T-helper 2 cell treated with Interferon-gamma antibody and Interleukin-4, amounts not matched to agents 5 μg/mL and 100 μg/mL, for 36 hours (primary cell): ENCODE measurements around the gene CLMN.

Experiments used
- DNase-seq: peaks from one replicate; pipeline ENCODE4 v3.0.0; 2021; ENCODE audit warnings: low spot score
- H3K27ac Mint-ChIP-seq: one replicate; pipeline ENCODE4 v1.8.0; 2021; ENCODE audit warnings: mild to moderate bottlenecking, mixed read lengths
- H3K27me3 Mint-ChIP-seq: one replicate; pipeline ENCODE4 v1.8.0; 2021; ENCODE audit warnings: low read depth, mixed read lengths
- H3K36me3 Mint-ChIP-seq: one replicate; pipeline ENCODE4 v1.8.0; 2021; ENCODE audit warnings: low read depth, mixed read lengths
- H3K4me1 Mint-ChIP-seq: one replicate; pipeline ENCODE4 v1.8.0; 2021; ENCODE audit warnings: low read depth, mixed read lengths
- H3K4me3 Mint-ChIP-seq: one replicate; pipeline ENCODE4 v1.8.0; 2022; ENCODE audit warnings: mild to moderate bottlenecking, moderate library complexity, mixed read lengths
- H3K9me3 Mint-ChIP-seq: one replicate; pipeline ENCODE4 v1.8.0; 2021; ENCODE audit warnings: mixed read lengths

CLMN gene

DNA sequence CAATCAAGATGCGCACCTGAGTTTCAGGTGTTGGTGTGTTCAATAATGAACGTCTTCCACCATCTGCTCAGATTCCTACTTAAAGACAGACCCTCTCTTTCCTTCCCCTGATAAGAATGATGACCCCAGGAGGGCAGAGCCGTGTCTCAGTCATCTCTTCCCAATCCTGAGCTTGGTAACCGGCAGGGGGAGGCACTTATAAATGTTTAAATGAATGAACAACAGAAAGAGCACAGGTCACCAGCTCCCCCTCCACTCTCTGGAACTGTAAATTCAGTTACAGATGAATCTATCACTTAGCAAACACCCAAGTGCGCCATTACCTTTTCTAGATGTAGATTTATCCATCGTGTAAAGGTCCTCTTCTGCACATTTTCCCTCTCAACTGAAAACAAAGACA lies 90.0 kb downstream of the CLMN start:
- no peaks in the 10 kb centered on the region for H3K9me3 Mint-ChIP-seq
- no peak overlapping the region for H3K27ac Mint-ChIP-seq
- H3K36me3 Mint-ChIP-seq = no peaks in the 10 kb centered on the region
- peaks cover 6% of the 10 kb centered on the region for H3K27me3 Mint-ChIP-seq
- no peak overlapping the region for H3K4me3 Mint-ChIP-seq
- no peak for DNase-seq
- H3K4me1 Mint-ChIP-seq = no peaks in the 10 kb centered on the region

DNA sequence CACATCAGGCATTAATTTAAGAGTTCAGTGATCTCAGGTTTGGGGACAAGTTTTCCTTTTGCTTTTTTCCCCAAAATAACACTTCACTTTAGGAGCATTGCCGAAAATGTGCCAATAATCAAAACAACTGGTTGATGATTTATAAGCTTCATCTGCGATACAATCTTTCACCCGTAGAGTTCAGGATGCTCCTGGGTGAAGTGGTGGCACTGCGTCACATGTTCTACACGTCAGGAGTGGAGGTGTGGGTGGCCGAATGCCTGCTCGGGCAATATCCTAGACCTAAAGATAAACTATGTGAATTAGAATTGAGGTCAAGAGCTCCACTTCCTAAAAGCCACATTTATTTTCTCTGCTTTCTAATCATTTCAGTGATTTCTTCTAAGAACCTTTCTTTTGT lies 91.5 kb downstream of the CLMN start:
- H3K36me3 Mint-ChIP-seq = no peaks in the 10 kb centered on the region
- H3K9me3 Mint-ChIP-seq = no peaks in the 10 kb centered on the region
- H3K27me3 Mint-ChIP-seq = peaks cover 4% of the 10 kb centered on the region
- H3K27ac Mint-ChIP-seq = no peak overlapping the region
- no peaks in the 10 kb centered on the region for H3K4me1 Mint-ChIP-seq
- H3K4me3 Mint-ChIP-seq = no peak overlapping the region
- DNase-seq = no peak

GRCh38 chr14:95227279-95227860 lies 92.3 kb downstream of the CLMN start:
- H3K4me3 Mint-ChIP-seq = no peak overlapping the region
- H3K36me3 Mint-ChIP-seq = no peaks in the 10 kb centered on the region
- H3K27me3 Mint-ChIP-seq = peaks cover 3% of the 10 kb centered on the region
- no peaks in the 10 kb centered on the region for H3K4me1 Mint-ChIP-seq
- H3K9me3 Mint-ChIP-seq = no peaks in the 10 kb centered on the region
- DNase-seq = no peak
- no peak overlapping the region for H3K27ac Mint-ChIP-seq

- Mint-ChIP-seq H3K4me1 (no peaks in the 10 kb centered on the region), H3K27ac (no peak overlapping the region), H3K36me3 (no peaks in the 10 kb centered on the region)
Measured at GRCh38 chr14:95226801-95227200, 92.9 kb downstream of the CLMN start.

GRCh38 chr14:95225251-95225887 lies 94.3 kb downstream of the CLMN start:
- DNase-seq = no peak
- Mint-ChIP-seq H3K9me3 (no peaks in the 10 kb centered on the region), H3K36me3 (no peaks in the 10 kb centered on the region), H3K27me3 (peaks cover 3% of the 10 kb centered on the region), H3K4me1 (no peaks in the 10 kb centered on the region), H3K4me3 (no peak overlapping the region), H3K27ac (no peak overlapping the region)

More at GRCh38 chr14:95226801-95227200, 92.9 kb downstream of the CLMN start:
- H3K9me3 Mint-ChIP-seq = no peaks in the 10 kb centered on the region
- H3K27me3 Mint-ChIP-seq = peaks cover 3% of the 10 kb centered on the region
- no peak for DNase-seq
- H3K4me3 Mint-ChIP-seq = no peak overlapping the region

DNA sequence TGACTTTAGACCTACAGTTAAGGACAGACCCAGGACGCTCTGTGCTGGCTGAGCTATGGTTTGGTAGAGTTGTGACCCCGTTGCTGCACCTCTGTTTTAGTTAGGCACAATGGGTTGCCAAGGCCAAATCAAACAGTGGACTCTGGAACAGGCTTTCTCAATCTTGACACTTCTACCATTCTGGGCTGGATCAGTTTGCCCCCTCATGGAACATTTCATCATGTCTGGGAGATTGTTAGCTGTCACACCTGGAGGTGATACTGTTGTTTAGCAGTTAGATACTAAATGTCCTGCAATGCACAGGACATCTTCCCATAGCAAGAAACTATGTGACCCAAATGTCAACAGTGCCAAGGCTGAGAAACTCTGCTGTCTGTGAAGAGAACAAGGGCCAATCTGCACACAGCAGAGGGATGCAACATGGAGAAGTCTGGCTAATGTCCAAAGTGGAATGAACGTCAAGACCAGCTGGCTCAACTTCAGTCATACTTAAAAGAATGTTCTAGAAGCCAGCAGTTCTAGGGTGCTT lies 96.8 kb downstream of the CLMN start:
- H3K9me3 Mint-ChIP-seq = no peaks in the 10 kb centered on the region

DNA sequence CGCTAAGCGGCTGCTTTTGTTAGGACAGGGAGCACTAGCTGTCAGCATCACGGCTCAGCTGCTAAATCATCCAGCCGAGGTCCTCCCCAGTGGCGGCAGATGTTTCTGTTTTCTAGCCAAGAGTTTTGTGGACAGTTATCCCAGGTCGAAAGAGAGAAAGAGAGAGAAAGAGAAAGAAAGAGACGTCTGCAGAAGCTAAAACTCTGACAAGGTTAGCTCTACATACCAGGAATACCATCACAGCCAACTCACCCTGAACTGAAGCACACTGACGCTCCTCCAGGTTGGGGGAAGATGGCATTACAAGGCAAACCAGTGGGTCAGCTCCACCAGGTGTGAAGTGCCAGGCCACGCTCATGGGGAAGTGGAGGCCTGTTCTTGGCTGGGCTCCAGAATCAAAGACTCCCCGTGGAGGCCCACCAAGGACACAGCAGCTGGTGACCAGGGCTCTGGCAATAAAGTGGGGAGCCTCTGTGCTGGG lies 97.5 kb downstream of the CLMN start:
- no peak overlapping the region for H3K27ac Mint-ChIP-seq
- H3K9me3 Mint-ChIP-seq = no peaks in the 10 kb centered on the region
- H3K4me3 Mint-ChIP-seq = no peak overlapping the region
- H3K4me1 Mint-ChIP-seq = no peaks in the 10 kb centered on the region
- H3K27me3 Mint-ChIP-seq = no peaks in the 10 kb centered on the region
- DNase-seq = no peak
- no peaks in the 10 kb centered on the region for H3K36me3 Mint-ChIP-seq

More for the DNA sequence above, 96.8 kb downstream of the CLMN start:
- Mint-ChIP-seq H3K4me3 (no peak overlapping the region), H3K27ac (no peak overlapping the region), H3K4me1 (no peaks in the 10 kb centered on the region), H3K27me3 (no peaks in the 10 kb centered on the region), H3K36me3 (no peaks in the 10 kb centered on the region)
- no peak for DNase-seq

- no peak for DNase-seq
- Mint-ChIP-seq H3K36me3 (no peaks in the 10 kb centered on the region), H3K27me3 (no peaks in the 10 kb centered on the region), H3K4me3 (no peak overlapping the region), H3K4me1 (no peaks in the 10 kb centered on the region), H3K27ac (no peak overlapping the region), H3K9me3 (no peaks in the 10 kb centered on the region)
Measured at GRCh38 chr14:95221531-95221930, 98.2 kb downstream of the CLMN start.

- DNase-seq = no peak
- no peak overlapping the region for H3K4me3 Mint-ChIP-seq
- H3K4me1 Mint-ChIP-seq = no peaks in the 10 kb centered on the region
- no peaks in the 10 kb centered on the region for H3K9me3 Mint-ChIP-seq
- no peaks in the 10 kb centered on the region for H3K36me3 Mint-ChIP-seq
- H3K27ac Mint-ChIP-seq = no peak overlapping the region
- no peaks in the 10 kb centered on the region for H3K27me3 Mint-ChIP-seq
Measured at GRCh38 chr14:95220663-95221231, 99.0 kb downstream of the CLMN start.

DNA sequence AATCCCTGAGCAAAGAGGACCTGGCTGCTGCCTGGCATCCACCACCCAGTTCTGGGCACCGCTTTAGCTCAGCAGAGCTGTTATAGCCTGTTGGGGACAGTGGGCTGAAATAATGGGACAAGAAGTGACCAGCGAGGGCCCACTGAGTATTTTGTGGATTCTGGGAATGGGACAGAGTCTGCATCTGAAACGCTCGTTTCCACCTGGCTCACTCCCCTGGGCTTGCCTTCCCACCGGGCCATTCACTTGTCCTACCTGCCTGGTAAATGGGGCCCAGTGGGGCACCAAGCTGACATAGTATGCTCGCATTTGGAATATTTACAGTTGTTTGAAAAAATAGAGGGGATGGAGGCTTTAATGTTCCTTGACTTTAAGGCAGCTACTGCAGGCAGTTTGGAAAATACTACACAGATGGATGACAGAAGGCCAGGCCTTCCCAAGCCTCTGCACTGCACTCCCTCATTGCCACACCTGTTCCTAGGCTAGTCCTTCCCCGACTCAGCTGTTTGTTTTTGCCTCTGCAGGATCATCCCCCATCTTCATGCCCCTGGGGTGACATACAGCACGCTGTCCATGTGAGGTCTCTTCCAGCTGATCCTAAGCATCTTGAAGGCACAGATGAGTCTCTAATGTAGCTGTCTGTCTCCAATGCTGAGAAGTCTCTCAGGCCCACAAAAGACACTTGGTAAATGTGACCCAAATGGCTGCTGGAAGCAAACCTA lies 101.1 kb downstream of the CLMN start:
- H3K36me3 Mint-ChIP-seq = no peaks in the 10 kb centered on the region
- H3K27ac Mint-ChIP-seq = no peak overlapping the region
- DNase-seq = no peak

GRCh38 chr14:95218006-95218405 lies 101.7 kb downstream of the CLMN start:
- H3K36me3 Mint-ChIP-seq = no peaks in the 10 kb centered on the region
- H3K27me3 Mint-ChIP-seq = no peaks in the 10 kb centered on the region
- no peaks in the 10 kb centered on the region for H3K9me3 Mint-ChIP-seq
- no peak overlapping the region for H3K4me3 Mint-ChIP-seq
- no peak overlapping the region for H3K27ac Mint-ChIP-seq
- no peak for DNase-seq
- H3K4me1 Mint-ChIP-seq = no peaks in the 10 kb centered on the region

More for the DNA sequence above, 101.1 kb downstream of the CLMN start:
- H3K27me3 Mint-ChIP-seq = no peaks in the 10 kb centered on the region
- H3K4me3 Mint-ChIP-seq = no peak overlapping the region
- H3K4me1 Mint-ChIP-seq = no peaks in the 10 kb centered on the region
- H3K9me3 Mint-ChIP-seq = no peaks in the 10 kb centered on the region

DNA sequence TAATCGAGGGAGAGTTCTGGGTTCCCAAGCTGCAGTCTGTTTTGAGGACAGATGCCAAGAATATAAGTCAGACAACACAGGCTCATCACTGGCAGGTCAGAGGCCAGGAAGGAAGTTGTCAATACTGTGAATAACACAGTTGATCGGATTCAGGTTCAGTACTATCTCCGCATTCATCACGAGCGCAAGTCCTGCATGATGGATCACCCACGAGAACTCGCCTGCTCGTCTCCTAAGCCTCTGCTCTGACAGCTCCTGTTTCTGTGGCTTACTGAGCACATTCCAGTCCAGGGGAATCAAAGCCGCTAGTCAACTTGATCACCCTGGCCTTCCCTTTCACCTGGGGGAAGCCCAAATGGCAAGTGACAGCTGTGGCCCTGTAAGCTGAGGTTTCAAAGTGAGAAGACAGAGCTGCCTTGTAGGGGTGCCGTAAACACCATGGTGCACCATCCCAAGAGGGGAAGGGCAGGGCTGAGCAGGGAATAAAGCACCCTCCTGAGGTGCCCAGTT lies 102.3 kb downstream of the CLMN start:
- no peak for DNase-seq
- no peaks in the 10 kb centered on the region for H3K27me3 Mint-ChIP-seq
- no peaks in the 10 kb centered on the region for H3K36me3 Mint-ChIP-seq
- H3K9me3 Mint-ChIP-seq = no peaks in the 10 kb centered on the region
- no peak overlapping the region for H3K4me3 Mint-ChIP-seq
- no peaks in the 10 kb centered on the region for H3K4me1 Mint-ChIP-seq
- H3K27ac Mint-ChIP-seq = no peak overlapping the region

DNA sequence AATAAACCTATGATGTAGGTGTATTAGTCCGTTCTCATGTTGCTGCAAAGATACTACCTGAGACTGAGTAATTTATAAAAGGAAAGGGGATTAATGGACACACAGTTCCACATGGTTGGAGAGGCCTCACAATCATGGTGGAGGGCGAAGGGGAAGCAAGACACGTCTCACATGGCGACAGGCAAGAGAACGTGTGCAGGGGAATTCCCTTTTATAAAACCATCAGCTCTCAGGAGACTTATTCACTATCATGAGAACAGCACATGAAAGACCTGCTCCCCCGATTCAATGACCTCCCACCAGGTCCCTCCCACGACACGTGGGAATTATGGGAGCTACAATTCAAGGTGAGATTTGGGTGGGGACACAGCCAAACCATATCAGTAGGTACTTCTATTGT lies 103.7 kb downstream of the CLMN start:
- Mint-ChIP-seq H3K4me3 (no peak overlapping the region), H3K27me3 (peaks cover 3% of the 10 kb centered on the region), H3K4me1 (no peaks in the 10 kb centered on the region), H3K9me3 (no peaks in the 10 kb centered on the region), H3K36me3 (no peaks in the 10 kb centered on the region), H3K27ac (no peak overlapping the region)
- DNase-seq = no peak
